Measurements from ENCODE around the gene COL21A1.

The COL21A1 gene

GRCh38 chr6:56243518-56244070 lies 3.8 kb downstream of the COL21A1 start:
- H3K4me3 ChIP-seq (ENCODE audit: low read depth, low read length): no peak overlapping the region
- ChIA-PET POLR2A (no interaction called here), CTCF (no interaction called here)
- TF ChIP-seq CTCF (IDR thresholded peaks at IDR 0.05; ENCODE audit: insufficient read depth, low read length, missing control alignments): no peak
- DNase-seq (ENCODE audit: low read depth, low spot score): no peak

GRCh38 chr6:56242346-56242745 lies 5.0 kb downstream of the COL21A1 start:
- H3K4me3 ChIP-seq (ENCODE audit: low read depth, low read length): no peak overlapping the region
- CTCF ChIA-PET: no interaction called here
- POLR2A ChIA-PET: no interaction called here
- no peak for TF ChIP-seq CTCF (IDR thresholded peaks at IDR 0.05; ENCODE audit: insufficient read depth, low read length, missing control alignments)
- no peak for DNase-seq (ENCODE audit: low read depth, low spot score)

GRCh38 chr6:56241124-56241802 lies 6.1 kb downstream of the COL21A1 start:
- ChIA-PET POLR2A (no interaction called here), CTCF (interaction anchor here (1.0 kb wide), 1 partner anchor 10 kb away, joined by 3 read pairs; no protein-coding TSS in a partner anchor)
- no peak overlapping the region for H3K4me3 ChIP-seq (ENCODE audit: low read depth, low read length)
- DNase-seq (ENCODE audit: low read depth, low spot score): no peak
- TF ChIP-seq CTCF (IDR thresholded peaks at IDR 0.05; ENCODE audit: insufficient read depth, low read length, missing control alignments): no peak

GRCh38 chr6:56238352-56238751 lies 9.0 kb downstream of the COL21A1 start:
- ChIA-PET POLR2A (no interaction called here), CTCF (interaction anchor here (1.1 kb wide), 1 partner anchor 9 kb away, joined by 3 read pairs; the partner anchor contains the start of gene COL21A1)
- no peak for TF ChIP-seq CTCF (IDR thresholded peaks at IDR 0.05; ENCODE audit: insufficient read depth, low read length, missing control alignments)
- no peak overlapping the region for H3K4me3 ChIP-seq (ENCODE audit: low read depth, low read length)
- DNase-seq (ENCODE audit: low read depth, low spot score): no peak

- POLR2A ChIA-PET: no interaction called here
- no peak for TF ChIP-seq CTCF (IDR thresholded peaks at IDR 0.05; ENCODE audit: insufficient read depth, low read length, missing control alignments)
- CTCF ChIA-PET: no interaction called here
- H3K4me3 ChIP-seq (ENCODE audit: low read depth, low read length): no peak overlapping the region
- DNase-seq (ENCODE audit: low read depth, low spot score): no peak
These were observed 12.1 kb downstream of the COL21A1 start for GRCh38 chr6:56235245-56235644.

GRCh38 chr6:56232436-56232835 lies 14.9 kb downstream of the COL21A1 start:
- ChIA-PET POLR2A (no interaction called here), CTCF (interaction anchor here (1.6 kb wide), 1 partner anchor 14 kb away, joined by 4 read pairs; the partner anchor contains the start of gene COL21A1)
- TF ChIP-seq CTCF (IDR thresholded peaks at IDR 0.05; ENCODE audit: insufficient read depth, low read length, missing control alignments): no peak
- no peak for DNase-seq (ENCODE audit: low read depth, low spot score)
- H3K4me3 ChIP-seq (ENCODE audit: low read depth, low read length): no peak overlapping the region
